Mesothelial cell of epicardium (in vitro differentiated cells): ENCODE measurements around the gene EMILIN3. TPM values are rescaled to one million over a fixed set of nuclear protein-coding genes. Genes with fewer than 3 reads are reported as not detected.

ENCODE experiments used
- DNase-seq, 2 experiments: peaks; one replicate each; pipeline ENCODE4 v3.0.0; 2021; ENCODE audit warnings: low spot score in 2 of 2; ENCODE audit not compliant: unreplicated experiment in 2 of 2
- H3K27ac Mint-ChIP-seq: 2 replicates; pipeline ENCODE4 v1.8.0; 2021; ENCODE audit warnings: mixed read lengths
- H3K27me3 Mint-ChIP-seq: 2 replicates; pipeline ENCODE4 v1.8.0; 2021; ENCODE audit warnings: low read depth, mixed read lengths
- H3K36me3 Mint-ChIP-seq: 2 replicates; pipeline ENCODE4 v1.8.0; 2021; ENCODE audit warnings: mixed read lengths
- H3K4me1 Mint-ChIP-seq: 2 replicates; pipeline ENCODE4 v1.8.0; 2021; ENCODE audit warnings: mixed read lengths
- H3K4me3 Mint-ChIP-seq: 2 replicates; pipeline ENCODE4 v1.8.0; 2021; ENCODE audit warnings: mild to moderate bottlenecking, moderate library complexity, mixed read lengths
- H3K9me3 Mint-ChIP-seq: 2 replicates; pipeline ENCODE4 v1.8.0; 2021; ENCODE audit warnings: mixed read lengths
- CTCF ChIP-seq: fragments of 200-600 bp; sonication (generic); IDR thresholded peaks from one replicate; pipeline ENCODE4 v1.5.0; 2021; ENCODE audit warnings: antibody characterized with exemption; ENCODE audit not compliant: unreplicated experiment
- total RNA-seq: library from RNA; stranded (reverse); gene quantifications from 3 replicates; pipeline ENCODE4 v1.2.1, GENCODE V29; 2021

The EMILIN3 gene
- total RNA-seq, 1 donor from 2014 or later, result 5.2 TPM

GRCh38 chr20:41352666-41353065, 14.0 kb downstream of the EMILIN3 start:
- DNase-seq, result no peak
- H3K27ac Mint-ChIP-seq, result no peak overlapping the region
- no peak overlapping the region for H3K4me3 Mint-ChIP-seq
- no peak for TF ChIP-seq CTCF
- no peaks in the 10 kb centered on the region for H3K4me1 Mint-ChIP-seq
- H3K27me3 Mint-ChIP-seq, result no peaks in the 10 kb centered on the region
- no peaks in the 10 kb centered on the region for H3K36me3 Mint-ChIP-seq
- H3K9me3 Mint-ChIP-seq, result no peaks in the 10 kb centered on the region

DNA sequence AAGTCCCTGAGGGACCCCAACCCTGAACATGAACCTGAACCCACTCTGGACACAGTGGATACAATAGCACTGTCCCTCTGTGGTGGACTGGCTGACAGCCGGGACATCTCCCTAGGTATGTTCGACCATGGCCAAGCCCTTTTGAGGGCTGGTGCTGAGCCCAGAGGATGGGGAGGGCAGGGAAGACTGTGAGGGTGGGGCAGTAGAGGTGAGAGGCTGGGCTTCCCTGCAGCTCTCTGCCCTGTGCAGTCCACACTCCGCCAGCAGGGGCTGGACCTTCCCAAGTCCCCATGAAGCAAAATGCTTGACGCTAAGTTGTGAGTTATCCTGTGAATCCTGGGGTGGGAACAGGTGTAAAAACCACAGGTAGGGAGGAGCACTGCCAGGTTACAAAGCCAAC, 14.5 kb downstream of the EMILIN3 start:
- no peak for TF ChIP-seq CTCF
- H3K9me3 Mint-ChIP-seq, result no peaks in the 10 kb centered on the region
- H3K4me3 Mint-ChIP-seq, result no peak overlapping the region
- H3K4me1 Mint-ChIP-seq, result no peaks in the 10 kb centered on the region
- no peak overlapping the region for H3K27ac Mint-ChIP-seq
- DNase-seq, result no peak
- H3K36me3 Mint-ChIP-seq, result no peaks in the 10 kb centered on the region
- no peaks in the 10 kb centered on the region for H3K27me3 Mint-ChIP-seq

- DNase-seq, result no peak
- no peaks in the 10 kb centered on the region for H3K36me3 Mint-ChIP-seq
- TF ChIP-seq CTCF, result no peak
- no peaks in the 10 kb centered on the region for H3K27me3 Mint-ChIP-seq
- H3K4me1 Mint-ChIP-seq, result no peaks in the 10 kb centered on the region
- H3K4me3 Mint-ChIP-seq, result no peak overlapping the region
- no peak overlapping the region for H3K27ac Mint-ChIP-seq
- no peaks in the 10 kb centered on the region for H3K9me3 Mint-ChIP-seq
These were observed 16.1 kb downstream of the EMILIN3 start for GRCh38 chr20:41350408-41350962.

- Mint-ChIP-seq H3K36me3 (no peaks in the 10 kb centered on the region), H3K4me3 (no peak overlapping the region), H3K27me3 (no peaks in the 10 kb centered on the region), H3K9me3 (no peaks in the 10 kb centered on the region), H3K4me1 (no peaks in the 10 kb centered on the region), H3K27ac (no peak overlapping the region)
- DNase-seq, result no peak
- no peak for TF ChIP-seq CTCF
These were observed 16.7 kb downstream of the EMILIN3 start for GRCh38 chr20:41349943-41350342.

DNA sequence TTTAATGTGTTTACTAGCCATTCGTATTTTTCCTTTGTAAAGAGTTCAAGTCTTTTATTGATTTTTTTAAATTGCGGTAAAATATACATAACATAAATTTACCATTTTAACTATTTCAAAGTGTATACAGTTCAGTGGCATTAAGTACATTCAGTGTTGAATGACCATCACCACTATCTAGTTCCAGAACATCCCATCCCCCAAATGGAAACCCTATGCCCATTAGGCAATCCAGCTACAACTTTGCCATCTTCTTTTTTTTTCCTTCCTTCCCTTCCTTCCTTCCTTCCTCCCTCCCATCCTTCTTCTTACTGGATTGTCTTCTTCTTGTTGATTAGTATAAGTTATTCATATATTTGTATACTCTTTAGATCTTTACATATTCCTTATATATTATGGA, 17.4 kb downstream of the EMILIN3 start:
- Mint-ChIP-seq H3K27ac (no peak overlapping the region), H3K9me3 (no peaks in the 10 kb centered on the region), H3K36me3 (no peaks in the 10 kb centered on the region), H3K27me3 (no peaks in the 10 kb centered on the region), H3K4me1 (no peaks in the 10 kb centered on the region), H3K4me3 (no peak overlapping the region)
- TF ChIP-seq CTCF, result no peak
- DNase-seq, result no peak
